22Rv1 (cell line): ENCODE measurements around the gene CLHC1.

Experiments used
- ZFX ChIP-seq: fragments of 450-650 bp; IDR thresholded peaks from 2 replicates; pipeline ENCODE4 v1.6.1; 2017; ENCODE audit warnings: antibody characterized with exemption, borderline replicate concordance
- TF ChIP-seq, protein P1 (sequence below): fragments of 450-650 bp; IDR thresholded peaks from 2 replicates; pipeline ENCODE4 v1.5.1; 2017; ENCODE audit warnings: mild to moderate bottlenecking

DNA sequence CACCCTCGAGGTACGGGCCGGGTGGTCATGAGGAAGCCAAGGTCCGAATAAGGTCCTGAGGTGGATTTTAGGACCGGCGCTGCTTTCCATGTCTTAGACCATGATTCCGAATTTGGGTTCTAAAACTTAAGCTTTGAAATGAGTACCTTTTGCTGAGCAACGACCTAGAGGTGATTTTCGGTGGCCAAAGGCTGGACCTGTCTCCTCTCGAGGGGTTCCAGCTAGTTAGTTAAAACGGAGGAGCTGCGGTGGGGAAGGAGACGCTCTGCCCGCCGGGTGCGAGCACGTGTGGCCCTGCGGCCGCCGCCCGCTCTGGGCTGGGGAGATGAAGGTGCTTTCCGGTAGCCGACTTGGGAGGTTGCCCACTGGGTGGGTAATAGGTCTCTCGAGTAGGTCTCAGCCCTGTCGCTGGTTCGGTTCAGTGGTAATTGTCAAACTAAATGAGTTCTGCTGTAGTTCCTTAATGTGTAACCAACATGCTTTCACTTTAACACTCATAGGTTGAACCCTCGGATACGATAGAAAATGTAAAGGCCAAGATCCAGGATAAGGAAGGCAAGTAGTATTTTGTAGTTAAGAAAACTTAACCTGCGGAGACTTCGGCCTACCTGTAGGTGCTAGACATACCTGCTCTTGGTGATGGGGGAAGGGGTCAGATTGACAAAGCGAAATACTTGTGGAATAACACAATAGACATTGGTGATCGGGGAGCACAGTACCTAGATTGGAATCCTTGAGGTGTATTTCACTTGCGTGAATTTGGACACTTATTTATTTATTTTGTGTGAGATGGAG is 967 bp upstream of the CLHC1 start:
- TF ChIP-seq, protein P1, sequence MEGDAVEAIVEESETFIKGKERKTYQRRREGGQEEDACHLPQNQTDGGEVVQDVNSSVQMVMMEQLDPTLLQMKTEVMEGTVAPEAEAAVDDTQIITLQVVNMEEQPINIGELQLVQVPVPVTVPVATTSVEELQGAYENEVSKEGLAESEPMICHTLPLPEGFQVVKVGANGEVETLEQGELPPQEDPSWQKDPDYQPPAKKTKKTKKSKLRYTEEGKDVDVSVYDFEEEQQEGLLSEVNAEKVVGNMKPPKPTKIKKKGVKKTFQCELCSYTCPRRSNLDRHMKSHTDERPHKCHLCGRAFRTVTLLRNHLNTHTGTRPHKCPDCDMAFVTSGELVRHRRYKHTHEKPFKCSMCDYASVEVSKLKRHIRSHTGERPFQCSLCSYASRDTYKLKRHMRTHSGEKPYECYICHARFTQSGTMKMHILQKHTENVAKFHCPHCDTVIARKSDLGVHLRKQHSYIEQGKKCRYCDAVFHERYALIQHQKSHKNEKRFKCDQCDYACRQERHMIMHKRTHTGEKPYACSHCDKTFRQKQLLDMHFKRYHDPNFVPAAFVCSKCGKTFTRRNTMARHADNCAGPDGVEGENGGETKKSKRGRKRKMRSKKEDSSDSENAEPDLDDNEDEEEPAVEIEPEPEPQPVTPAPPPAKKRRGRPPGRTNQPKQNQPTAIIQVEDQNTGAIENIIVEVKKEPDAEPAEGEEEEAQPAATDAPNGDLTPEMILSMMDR = no peak
- TF ChIP-seq ZFX = no peak
